IMR-90 (cell line): ENCODE results near the gene MEGF6.

Experiments
- MAFK ChIP-seq: IDR thresholded peaks from 2 replicates; pipeline ENCODE4 v1.6.1; 2012; ENCODE audit warnings: low read depth, low read length, improper control_type of control experiment
- MXI1 ChIP-seq: IDR thresholded peaks from 2 replicates; pipeline ENCODE4 v1.6.1; 2012; ENCODE audit warnings: low read depth, mild to moderate bottlenecking, low read length, moderate library complexity, borderline replicate concordance
- POLR2A ChIP-seq: IDR thresholded peaks from 2 replicates; pipeline ENCODE4 v1.6.1; 2012; ENCODE audit warnings: mild to moderate bottlenecking, low read depth, low read length
- RAD21 ChIP-seq: IDR thresholded peaks from 2 replicates; pipeline ENCODE4 v1.6.1; 2012; ENCODE audit warnings: low read length, improper control_type of control experiment
- TF ChIP-seq, protein P1 (sequence below): conservative IDR thresholded peaks from 2 replicates; pipeline ENCODE4 v1.5.1; 2012; ENCODE audit warnings: mild to moderate bottlenecking, low read depth, low read length, improper control_type of control experiment
- TF ChIP-seq, protein P2 (sequence below): fragments of 150-350 bp; IDR thresholded peaks from 2 replicates; pipeline ENCODE4 v1.6.1; 2016; ENCODE audit warnings: low read depth, mild to moderate bottlenecking, low read length, moderate library complexity, borderline replicate concordance
- TF ChIP-seq, protein P3 (sequence below): fragments of 150-350 bp; IDR thresholded peaks from 2 replicates; pipeline ENCODE4 v1.6.1; 2017; ENCODE audit warnings: mild to moderate bottlenecking, antibody characterized with exemption, low read length, low read depth

DNA sequence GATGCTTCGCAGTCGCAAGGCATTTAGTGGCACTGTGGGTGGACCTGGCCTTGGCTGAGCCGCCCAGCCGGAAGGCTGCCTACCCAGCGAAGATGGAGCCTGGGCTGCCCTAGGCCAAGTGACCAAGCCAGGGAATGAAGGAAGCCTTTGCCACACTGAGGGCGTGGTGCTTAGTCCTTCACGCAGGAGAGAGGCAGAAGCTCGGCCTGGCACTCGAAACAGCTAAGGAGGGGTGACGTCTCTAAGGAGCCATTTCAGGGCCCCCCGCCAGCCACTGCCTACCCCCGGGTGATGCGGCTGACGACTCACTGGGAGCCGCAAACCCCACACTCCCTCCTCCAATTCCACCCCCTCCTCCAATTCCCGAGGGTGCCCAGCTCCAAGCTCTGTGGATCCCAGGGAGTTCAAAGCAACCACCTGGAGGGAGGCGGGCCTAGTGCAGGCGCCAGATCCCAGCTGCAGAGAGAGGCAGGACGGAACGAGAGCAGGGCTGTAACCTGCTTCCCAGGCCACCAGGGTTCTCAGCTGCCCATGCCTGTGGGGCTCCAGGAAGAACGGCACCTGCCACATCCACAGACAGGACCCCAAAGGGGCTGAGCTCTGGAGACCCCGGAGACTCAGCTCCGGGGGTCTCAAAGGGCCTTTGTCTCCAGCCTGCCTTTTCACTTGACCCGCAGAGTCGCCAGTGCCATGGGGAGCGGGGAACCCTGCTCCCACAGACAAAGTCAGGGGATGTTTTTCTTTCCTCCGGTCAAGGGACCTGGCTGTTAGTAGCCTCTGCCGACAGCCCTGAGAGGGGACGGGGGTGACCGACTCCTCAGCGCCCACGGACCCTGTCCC lies 81.0 kb downstream of the MEGF6 start:
- TF ChIP-seq, protein P1, sequence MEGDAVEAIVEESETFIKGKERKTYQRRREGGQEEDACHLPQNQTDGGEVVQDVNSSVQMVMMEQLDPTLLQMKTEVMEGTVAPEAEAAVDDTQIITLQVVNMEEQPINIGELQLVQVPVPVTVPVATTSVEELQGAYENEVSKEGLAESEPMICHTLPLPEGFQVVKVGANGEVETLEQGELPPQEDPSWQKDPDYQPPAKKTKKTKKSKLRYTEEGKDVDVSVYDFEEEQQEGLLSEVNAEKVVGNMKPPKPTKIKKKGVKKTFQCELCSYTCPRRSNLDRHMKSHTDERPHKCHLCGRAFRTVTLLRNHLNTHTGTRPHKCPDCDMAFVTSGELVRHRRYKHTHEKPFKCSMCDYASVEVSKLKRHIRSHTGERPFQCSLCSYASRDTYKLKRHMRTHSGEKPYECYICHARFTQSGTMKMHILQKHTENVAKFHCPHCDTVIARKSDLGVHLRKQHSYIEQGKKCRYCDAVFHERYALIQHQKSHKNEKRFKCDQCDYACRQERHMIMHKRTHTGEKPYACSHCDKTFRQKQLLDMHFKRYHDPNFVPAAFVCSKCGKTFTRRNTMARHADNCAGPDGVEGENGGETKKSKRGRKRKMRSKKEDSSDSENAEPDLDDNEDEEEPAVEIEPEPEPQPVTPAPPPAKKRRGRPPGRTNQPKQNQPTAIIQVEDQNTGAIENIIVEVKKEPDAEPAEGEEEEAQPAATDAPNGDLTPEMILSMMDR, result no peak
- no peak for TF ChIP-seq POLR2A
- TF ChIP-seq, protein P2, sequence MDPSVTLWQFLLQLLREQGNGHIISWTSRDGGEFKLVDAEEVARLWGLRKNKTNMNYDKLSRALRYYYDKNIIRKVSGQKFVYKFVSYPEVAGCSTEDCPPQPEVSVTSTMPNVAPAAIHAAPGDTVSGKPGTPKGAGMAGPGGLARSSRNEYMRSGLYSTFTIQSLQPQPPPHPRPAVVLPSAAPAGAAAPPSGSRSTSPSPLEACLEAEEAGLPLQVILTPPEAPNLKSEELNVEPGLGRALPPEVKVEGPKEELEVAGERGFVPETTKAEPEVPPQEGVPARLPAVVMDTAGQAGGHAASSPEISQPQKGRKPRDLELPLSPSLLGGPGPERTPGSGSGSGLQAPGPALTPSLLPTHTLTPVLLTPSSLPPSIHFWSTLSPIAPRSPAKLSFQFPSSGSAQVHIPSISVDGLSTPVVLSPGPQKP, result no peak
- TF ChIP-seq, protein P3, sequence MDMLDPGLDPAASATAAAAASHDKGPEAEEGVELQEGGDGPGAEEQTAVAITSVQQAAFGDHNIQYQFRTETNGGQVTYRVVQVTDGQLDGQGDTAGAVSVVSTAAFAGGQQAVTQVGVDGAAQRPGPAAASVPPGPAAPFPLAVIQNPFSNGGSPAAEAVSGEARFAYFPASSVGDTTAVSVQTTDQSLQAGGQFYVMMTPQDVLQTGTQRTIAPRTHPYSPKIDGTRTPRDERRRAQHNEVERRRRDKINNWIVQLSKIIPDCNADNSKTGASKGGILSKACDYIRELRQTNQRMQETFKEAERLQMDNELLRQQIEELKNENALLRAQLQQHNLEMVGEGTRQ, result no peak
- TF ChIP-seq MAFK, result no peak
- no peak for TF ChIP-seq MXI1
- TF ChIP-seq RAD21, result no peak
